ENCODE data around the gene PRDX1.
A peak's percentile ranks its signal among the peaks of the same experiment; 100 is the strongest.
"Not testable (repeated sequence)": the region's sequence is repeated elsewhere in the genome, so short reads cannot be mapped to it uniquely, and the experiment has no call there.

PRDX1 gene

GRCh38 chr1:45501505-45501859 lies 20.2 kb downstream of the PRDX1 start:
- no peak for DNase-seq

- peak; percentile 31 for DNase-seq
Observed at GRCh38 chr1:45499415-45499769, 22.3 kb downstream of the PRDX1 start.

DNA sequence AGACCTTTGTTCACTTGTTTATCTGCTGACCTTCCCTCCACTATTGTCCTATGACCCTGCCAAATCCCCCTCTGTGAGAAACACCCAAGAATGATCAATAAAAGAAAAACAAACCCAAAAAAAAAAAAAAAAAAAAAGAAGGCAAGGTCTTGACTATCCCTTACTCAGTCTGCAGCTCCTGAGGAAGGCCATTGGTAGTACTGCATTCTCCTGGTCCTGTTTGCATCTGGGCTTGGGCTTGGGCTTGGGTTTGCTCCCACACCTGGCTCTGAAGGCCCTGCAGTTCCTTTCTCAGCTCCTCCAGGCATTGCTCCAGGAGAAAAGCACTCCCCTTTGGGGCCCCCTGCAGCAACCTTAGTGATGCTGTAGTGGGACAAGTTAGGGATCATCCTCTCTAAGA lies 23.4 kb downstream of the PRDX1 start:
- DNase-seq, result no peak

DNA sequence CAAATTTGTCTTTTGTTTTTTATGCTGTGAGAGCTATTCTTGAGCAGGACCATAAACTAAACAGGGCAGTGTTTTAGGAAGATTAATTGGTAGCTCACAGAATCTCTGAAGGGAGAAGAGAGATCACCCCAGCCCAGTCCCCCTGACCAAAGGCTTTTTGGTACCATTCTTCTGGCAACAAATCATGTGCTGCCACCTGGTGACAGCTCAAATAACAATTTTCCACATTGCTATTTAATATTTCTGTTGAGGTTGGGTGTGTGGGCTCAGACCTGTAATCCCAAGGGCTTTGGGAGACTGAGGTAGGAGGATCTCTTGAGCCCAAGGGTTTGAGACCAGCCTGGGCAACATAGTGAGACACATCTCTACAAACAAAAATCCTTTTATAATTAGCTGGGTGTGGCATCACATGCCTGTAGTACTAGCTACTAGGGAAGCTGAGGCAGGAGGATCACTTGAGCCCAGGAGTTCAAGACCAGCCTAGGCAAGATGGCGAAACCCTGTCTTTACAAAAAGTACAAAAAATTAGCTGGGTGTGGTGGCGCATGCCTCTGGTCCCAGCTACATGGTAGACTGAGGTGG lies 28.5 kb downstream of the PRDX1 start:
- peak; percentile 11 for DNase-seq

GRCh38 chr1:45492691-45493090 lies 29.0 kb downstream of the PRDX1 start:
- no peak for DNase-seq

DNA sequence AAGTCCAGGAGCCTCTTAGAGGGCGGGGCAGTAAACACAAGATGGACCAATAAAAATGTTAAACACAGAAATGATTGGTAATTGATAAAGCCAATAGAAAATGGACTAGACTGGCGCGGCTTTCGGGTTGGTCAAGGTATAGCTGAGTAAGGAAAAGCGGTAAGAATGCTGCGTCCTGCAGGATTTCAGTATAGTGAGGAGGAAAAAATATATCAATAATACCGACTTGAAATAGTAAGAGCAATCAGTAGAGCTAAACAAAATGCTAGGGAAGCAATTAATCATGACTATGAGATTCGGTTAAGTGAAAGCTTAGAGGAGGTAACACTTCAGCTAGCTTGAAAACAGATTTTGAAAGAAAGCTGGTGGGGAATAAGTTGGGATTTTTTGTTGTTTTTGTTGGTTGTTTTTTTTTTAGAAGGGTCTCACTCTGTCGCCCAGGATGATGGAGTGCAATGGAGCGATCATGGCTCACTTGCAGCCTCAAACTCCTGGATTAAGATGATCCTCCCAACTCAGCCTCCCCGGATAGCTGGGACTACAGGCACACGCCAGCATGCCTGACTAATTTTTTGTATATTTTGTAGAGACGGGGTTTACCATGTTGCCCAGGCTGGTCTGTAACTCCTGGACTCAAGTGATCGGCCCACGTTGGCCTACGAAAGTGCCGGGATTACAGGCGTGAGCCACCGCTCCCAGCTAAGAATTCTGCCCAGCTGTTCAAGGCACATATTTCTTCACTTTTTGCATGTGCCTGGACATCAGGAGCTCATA lies 30.0 kb downstream of the PRDX1 start:
- DNase-seq, result no peak

DNA sequence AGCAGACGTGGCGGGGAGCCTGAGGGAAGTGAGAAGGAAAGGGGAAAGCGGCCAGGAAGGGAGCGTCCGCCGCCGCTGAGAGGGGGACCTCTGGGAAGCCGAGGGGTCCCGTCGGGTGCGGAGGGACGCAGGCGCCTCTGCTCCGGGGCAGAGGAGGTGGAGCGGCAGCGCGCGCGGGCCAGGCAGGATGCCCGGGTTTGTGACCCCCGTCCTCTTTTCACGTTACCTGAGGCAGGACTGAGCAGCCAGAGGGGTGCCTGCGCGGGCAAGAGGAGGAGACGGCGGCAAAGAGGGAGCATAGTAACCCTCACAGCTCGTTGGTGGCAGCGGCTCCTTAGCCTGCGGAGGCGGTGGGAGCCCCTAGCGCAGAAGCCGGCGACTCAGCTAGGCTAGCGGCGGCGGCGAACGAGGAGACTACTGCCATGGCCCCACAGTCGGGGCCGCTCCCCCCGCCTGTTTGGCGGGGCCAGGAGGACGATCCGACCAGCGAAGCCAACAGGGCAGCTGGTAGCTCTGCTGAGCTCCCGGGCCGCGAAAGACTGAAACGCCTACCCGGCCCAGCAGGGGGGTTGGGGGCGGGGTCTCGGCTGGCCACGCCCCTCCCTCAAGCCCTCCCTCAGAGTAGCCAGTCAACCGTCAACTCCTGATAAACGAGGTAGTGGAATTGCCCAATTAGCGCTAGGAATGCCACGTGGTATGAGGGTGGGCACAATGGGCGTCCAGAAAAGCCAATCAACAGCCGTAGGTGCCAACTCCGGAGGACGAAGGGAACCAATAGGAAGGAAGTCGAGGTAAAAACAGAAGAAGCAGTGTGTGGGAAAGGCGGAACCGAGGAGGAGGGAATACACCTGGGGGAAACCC lies 30.8 kb downstream of the PRDX1 start, which contains the start of gene TESK2:
TESK2 (minus strand) TSS at position 538 of the 861 bp plus-strand sequence. CDS start 33,378 bp downstream, outside the sequence.
- peak; percentile 98 for DNase-seq

GRCh38 chr1:45490121-45490625 lies 31.5 kb downstream of the PRDX1 start:
- DNase-seq, result peak; percentile 26

GRCh38 chr1:45489379-45489778 lies 32.3 kb downstream of the PRDX1 start:
- not testable (repeated sequence) for DNase-seq

DNA sequence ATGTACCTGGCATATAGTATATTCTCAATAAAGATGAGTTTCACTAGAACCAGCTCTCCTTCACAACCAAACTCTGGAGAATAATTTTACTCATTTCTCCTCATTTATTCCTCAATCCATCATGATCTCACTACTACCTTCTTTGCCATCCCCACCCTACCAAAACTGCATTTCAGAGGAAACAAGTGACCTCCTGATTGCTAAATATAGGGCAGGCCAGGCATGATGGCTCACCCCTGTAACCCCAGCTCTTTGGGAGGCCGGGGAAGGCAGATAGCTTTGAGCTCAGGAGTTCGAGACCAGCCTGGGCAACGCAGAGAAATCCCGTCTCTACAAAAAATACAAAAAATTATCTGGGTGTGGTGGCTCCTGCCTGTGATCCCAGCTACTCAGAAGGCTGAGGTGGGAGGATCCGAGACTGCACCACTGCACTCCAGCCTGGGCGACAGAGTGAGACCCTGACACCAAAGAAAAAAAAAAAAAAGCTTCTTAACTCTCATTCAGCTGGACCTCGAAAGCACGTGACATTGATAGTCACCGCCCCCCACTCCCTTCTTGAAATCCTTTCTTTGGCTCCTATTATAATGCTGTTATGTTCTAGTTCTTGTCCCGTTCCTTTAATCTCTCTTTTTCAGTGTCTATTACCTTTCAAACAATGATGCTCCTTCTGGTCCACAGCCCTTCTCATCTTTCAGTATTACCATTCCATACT lies 32.9 kb downstream of the PRDX1 start:
- DNase-seq, result peak; percentile 9

GRCh38 chr1:45485949-45486348 lies 35.7 kb downstream of the PRDX1 start:
- no peak for DNase-seq

- no peak for DNase-seq
Observed at GRCh38 chr1:45479039-45479748, 42.5 kb downstream of the PRDX1 start.

DNA sequence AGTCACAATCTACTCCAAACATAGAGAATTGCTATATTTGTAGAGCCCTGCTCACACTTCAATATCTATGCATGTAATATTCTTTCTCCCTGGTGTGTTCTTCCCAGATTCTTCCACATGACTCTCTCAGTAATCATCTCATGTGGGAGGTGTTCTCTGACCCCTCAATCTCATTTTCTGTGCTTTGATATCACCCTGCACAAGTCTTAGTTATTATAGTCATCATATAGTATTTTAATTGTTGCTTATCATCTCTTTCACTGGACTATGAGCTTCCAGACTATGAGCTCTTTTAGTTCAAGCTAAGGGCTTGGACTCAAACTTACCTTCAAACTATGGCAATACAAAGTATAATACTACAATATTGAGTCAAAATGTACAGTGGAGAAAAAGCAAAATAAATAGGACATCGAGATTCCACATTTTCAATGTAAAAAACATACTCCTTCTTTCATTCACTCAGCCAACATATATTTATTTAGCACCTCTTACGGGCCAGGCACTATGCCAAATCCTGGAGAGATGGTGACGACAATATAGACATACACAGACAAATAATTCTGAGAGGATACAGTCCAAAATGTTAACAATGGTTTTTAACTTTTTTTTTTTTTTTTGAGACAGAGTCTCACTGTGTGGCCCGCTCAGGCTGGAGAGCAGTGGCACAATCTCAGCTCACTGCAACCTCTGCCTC lies 43.4 kb downstream of the PRDX1 start:
- DNase-seq, result no peak

- DNase-seq, result no peak
Observed at GRCh38 chr1:45477646-45478045, 44.0 kb downstream of the PRDX1 start.

GRCh38 chr1:45474194-45474593 lies 47.5 kb downstream of the PRDX1 start:
- DNase-seq, result not testable (repeated sequence)

DNA sequence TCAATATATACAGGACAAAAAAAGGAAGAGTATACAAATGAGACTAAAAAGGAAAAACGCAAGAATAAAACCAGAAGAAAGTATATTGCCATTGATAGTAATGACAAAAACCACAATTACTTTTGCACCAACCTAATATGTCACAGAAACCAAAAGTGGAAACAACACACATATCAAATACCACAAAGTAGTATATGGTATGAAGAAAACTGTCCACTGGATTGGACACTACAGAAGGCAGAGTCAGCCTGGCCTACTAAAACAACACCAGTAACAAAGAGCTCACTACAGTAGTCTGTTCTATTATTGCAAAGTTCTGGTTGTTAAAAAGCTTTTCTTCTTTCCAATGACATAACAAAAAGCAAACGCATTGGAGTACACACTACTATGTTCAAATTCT lies 48.4 kb downstream of the PRDX1 start:
- no peak for DNase-seq

- DNase-seq, result no peak
Observed at GRCh38 chr1:45470306-45470798, 51.3 kb downstream of the PRDX1 start.

DNA sequence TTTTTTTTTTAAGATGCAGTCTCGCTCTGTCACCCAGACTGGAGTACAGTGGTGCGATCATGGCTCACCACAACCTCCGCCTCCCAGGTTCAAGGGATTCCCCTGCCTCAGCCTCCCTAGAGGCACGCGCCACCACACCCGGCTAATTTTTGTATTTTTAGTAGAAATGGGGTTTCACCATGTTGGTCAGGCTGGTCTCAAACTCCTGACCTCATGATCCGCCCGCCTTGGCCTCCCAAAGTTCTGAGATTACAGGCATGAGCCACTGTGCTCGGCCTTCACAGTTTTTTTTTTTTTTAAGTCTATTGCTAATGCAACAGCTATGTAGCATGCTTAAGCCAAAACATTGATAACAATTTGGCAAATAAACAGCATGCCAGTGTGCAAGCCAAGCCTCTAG lies 54.3 kb downstream of the PRDX1 start:
- not testable (repeated sequence) for DNase-seq

- DNase-seq, result no peak
Observed at GRCh38 chr1:45465277-45465676, 56.4 kb downstream of the PRDX1 start.

Data from DMS79 treated with DMSO at 0.1 percent for 48 hours (cell line).